ENCODE measurements around the gene CARD11.

Gene CARD11

GRCh38 chr7:3065724-3066143 is 22.1 kb upstream of the CARD11 start:
- Histone ChIP-seq H3K4me3 (ENCODE audit: low read depth in 1 of 2, low read length in 1 of 2) (no peak overlapping the region), H3K27ac (no peak overlapping the region), H3K27me3 (no peaks in the 10 kb centered on the region), H3K4me1 (ENCODE audit: control insufficient read depth in 1 of 2, insufficient read depth in 1 of 2, low read depth in 1 of 2, low read length in 1 of 2) (no peaks in the 10 kb centered on the region), H3K9me3 (no peaks in the 10 kb centered on the region), H3K36me3 (no peaks in the 10 kb centered on the region)
- no peak for TF ChIP-seq CTCF (IDR thresholded peaks at IDR 0.05)

GRCh38 chr7:3064067-3064466 is 20.4 kb upstream of the CARD11 start:
- Histone ChIP-seq H3K4me1 (ENCODE audit: control insufficient read depth in 1 of 2, insufficient read depth in 1 of 2, low read depth in 1 of 2, low read length in 1 of 2) (no peaks in the 10 kb centered on the region), H3K9me3 (no peaks in the 10 kb centered on the region)

GRCh38 chr7:3063016-3063753 is 19.5 kb upstream of the CARD11 start:
- no peak for TF ChIP-seq CTCF (IDR thresholded peaks at IDR 0.05)
- no peak overlapping the region for H3K27ac ChIP-seq
- H3K4me3 ChIP-seq (ENCODE audit: low read depth in 1 of 2, low read length in 1 of 2), result no peak overlapping the region

More at GRCh38 chr7:3064067-3064466, 20.4 kb upstream of the CARD11 start:
- no peak overlapping the region for H3K27ac ChIP-seq
- no peak overlapping the region for H3K4me3 ChIP-seq (ENCODE audit: low read depth in 1 of 2, low read length in 1 of 2)
- TF ChIP-seq CTCF (IDR thresholded peaks at IDR 0.05), result no peak
- H3K27me3 ChIP-seq, result no peaks in the 10 kb centered on the region
- H3K36me3 ChIP-seq, result no peaks in the 10 kb centered on the region

GRCh38 chr7:3057066-3057420 is 13.4 kb upstream of the CARD11 start:
- H3K27me3 ChIP-seq, result no peaks in the 10 kb centered on the region
- TF ChIP-seq CTCF (IDR thresholded peaks at IDR 0.05), result no peak
- H3K9me3 ChIP-seq, result no peaks in the 10 kb centered on the region
- no peak overlapping the region for H3K27ac ChIP-seq
- H3K36me3 ChIP-seq, result no peaks in the 10 kb centered on the region
- no peak overlapping the region for H3K4me3 ChIP-seq (ENCODE audit: low read depth in 1 of 2, low read length in 1 of 2)
- no peaks in the 10 kb centered on the region for H3K4me1 ChIP-seq (ENCODE audit: control insufficient read depth in 1 of 2, insufficient read depth in 1 of 2, low read depth in 1 of 2, low read length in 1 of 2)

More at GRCh38 chr7:3063016-3063753, 19.5 kb upstream of the CARD11 start:
- no peaks in the 10 kb centered on the region for H3K36me3 ChIP-seq
- no peaks in the 10 kb centered on the region for H3K4me1 ChIP-seq (ENCODE audit: control insufficient read depth in 1 of 2, insufficient read depth in 1 of 2, low read depth in 1 of 2, low read length in 1 of 2)
- no peaks in the 10 kb centered on the region for H3K9me3 ChIP-seq
- no peaks in the 10 kb centered on the region for H3K27me3 ChIP-seq

- H3K36me3 ChIP-seq, result no peaks in the 10 kb centered on the region
- H3K9me3 ChIP-seq, result no peaks in the 10 kb centered on the region
- no peak overlapping the region for H3K27ac ChIP-seq
- H3K27me3 ChIP-seq, result no peaks in the 10 kb centered on the region
- no peaks in the 10 kb centered on the region for H3K4me1 ChIP-seq (ENCODE audit: control insufficient read depth in 1 of 2, insufficient read depth in 1 of 2, low read depth in 1 of 2, low read length in 1 of 2)
- no peak overlapping the region for H3K4me3 ChIP-seq (ENCODE audit: low read depth in 1 of 2, low read length in 1 of 2)
- no peak for TF ChIP-seq CTCF (IDR thresholded peaks at IDR 0.05)
Observed at GRCh38 chr7:3056234-3057065, 12.8 kb upstream of the CARD11 start.
